Liver (tissue), 9 donors: ENCODE results near the gene LSM2. TPM values are rescaled to one million over a fixed set of nuclear protein-coding genes. Genes with fewer than 3 reads are reported as not detected.

ENCODE experiments used
- DNase-seq: peaks from one replicate; pipeline ENCODE4 v3.0.0-alpha.2; 2017; ENCODE audit warnings: low spot score
- H3K27ac ChIP-seq, 2 donors: one replicate each; pipeline ENCODE4 v1.7.0; 2013; ENCODE audit warnings: inconsistent platforms in 2 of 2, low read length in 2 of 2, control low read depth in 1 of 2, low read depth in 1 of 2, mild to moderate bottlenecking in 1 of 2
- H3K27me3 ChIP-seq, 4 donors: one replicate each; pipeline versions ENCODE4 v1.6.1 to v1.7.0; 2013; ENCODE audit warnings: low read length in 3 of 4, inconsistent platforms in 1 of 4, mild to moderate bottlenecking in 1 of 4, moderate library complexity in 1 of 4; ENCODE audit not compliant: control insufficient read depth in 4 of 4, insufficient read depth in 4 of 4
- H3K36me3 ChIP-seq, 4 donors: one replicate each; pipeline versions ENCODE4 v1.6.1 to v1.7.0; 2013; ENCODE audit warnings: low read length in 3 of 4, mild to moderate bottlenecking in 3 of 4, low read depth in 1 of 4, moderate library complexity in 1 of 4; ENCODE audit not compliant: control insufficient read depth in 4 of 4, insufficient read depth in 3 of 4
- H3K4me1 ChIP-seq, 4 donors: one replicate each; pipeline versions ENCODE4 v1.6.1 to v1.7.0; 2013; ENCODE audit warnings: low read length in 3 of 4, mild to moderate bottlenecking in 3 of 4, moderate library complexity in 1 of 4; ENCODE audit not compliant: control insufficient read depth in 4 of 4, insufficient read depth in 4 of 4
- H3K4me3 ChIP-seq, 3 donors: one replicate each; pipeline versions ENCODE4 v1.6.1 to v1.7.0; 2013; ENCODE audit warnings: low read length in 3 of 3, control low read depth in 1 of 3, low read depth in 1 of 3, mild to moderate bottlenecking in 1 of 3
- H3K9ac ChIP-seq, 2 donors: one replicate each; pipeline ENCODE4 v1.7.0; 2013; ENCODE audit warnings: low read length in 2 of 2, mild to moderate bottlenecking in 2 of 2, moderate library complexity in 2 of 2, control low read depth in 1 of 2, low read depth in 1 of 2
- H3K9me3 ChIP-seq, 4 donors: one replicate each; pipeline versions ENCODE4 v1.6.1 to v1.7.0; 2013; ENCODE audit warnings: low read length in 3 of 4; ENCODE audit not compliant: control insufficient read depth in 4 of 4
- EGR1 ChIP-seq, 2 donors: IDR thresholded peaks; 2 replicates each; pipeline ENCODE4 v1.6.1; 2016 to 2018; ENCODE audit warnings: antibody characterized with exemption in 2 of 2, low read depth in 2 of 2
- FOXA1 ChIP-seq: IDR thresholded peaks from 2 replicates; pipeline ENCODE4 v1.6.1; 2016; ENCODE audit warnings: antibody characterized with exemption
- FOXA2 ChIP-seq: IDR thresholded peaks from 2 replicates; pipeline ENCODE4 v1.6.1; 2016; ENCODE audit warnings: antibody characterized with exemption
- GABPA ChIP-seq, 2 donors: IDR thresholded peaks in 1 of 2; conservative IDR thresholded peaks in 1 of 2; 2 replicates each; pipeline ENCODE4 v1.6.1; 2016; ENCODE audit warnings: antibody characterized with exemption in 2 of 2, mild to moderate bottlenecking in 1 of 2, moderate library complexity in 1 of 2
- HNF4A ChIP-seq, 2 donors: conservative IDR thresholded peaks; 2 replicates each; pipeline ENCODE4 v1.6.1; 2016; ENCODE audit warnings: antibody characterized with exemption in 2 of 2, mild to moderate bottlenecking in 2 of 2
- HNF4G ChIP-seq: IDR thresholded peaks from 2 replicates; pipeline ENCODE4 v1.6.1; 2016; ENCODE audit warnings: antibody characterized with exemption
- JUND ChIP-seq, 2 donors: IDR thresholded peaks; 2 replicates each; pipeline ENCODE4 v1.6.1; 2016; ENCODE audit warnings: antibody characterized with exemption in 2 of 2
- NR2F2 ChIP-seq: IDR thresholded peaks from 2 replicates; pipeline ENCODE4 v1.6.1; 2016; ENCODE audit warnings: antibody characterized with exemption
- RAD21 ChIP-seq, 2 donors: IDR thresholded peaks; 2 replicates each; pipeline ENCODE4 v1.6.1; 2016; ENCODE audit warnings: antibody characterized with exemption in 2 of 2, mild to moderate bottlenecking in 2 of 2
- RXRA ChIP-seq, 2 donors: IDR thresholded peaks; 2 replicates each; pipeline ENCODE4 v1.6.1; 2017 to 2018; ENCODE audit warnings: antibody characterized with exemption in 2 of 2, mild to moderate bottlenecking in 1 of 2
- SP1 ChIP-seq: IDR thresholded peaks from 2 replicates; pipeline ENCODE4 v1.6.1; 2018; ENCODE audit warnings: antibody characterized with exemption, mild to moderate bottlenecking
- TAF1 ChIP-seq: conservative IDR thresholded peaks from 2 replicates; pipeline ENCODE4 v1.6.1; 2016; ENCODE audit warnings: antibody characterized with exemption, mild to moderate bottlenecking
- YY1 ChIP-seq: IDR thresholded peaks from 2 replicates; pipeline ENCODE4 v1.6.1; 2016; ENCODE audit warnings: antibody characterized with exemption, mild to moderate bottlenecking
- WGBS: extraction: QIAGEN DNeasy Blood & Tissue Kit; methylation state at CpG from one replicate; pipeline ENCODE4 v1.1.7; 2013; 5-methylcytosine and 5-hydroxymethylcytosine counted together
- polyA plus RNA-seq, 2 donors: library from polyadenylated mRNA; stranded (reverse) in 1 of 2; unstranded in 1 of 2; fragments of 200-250 nt in 1 of 2; fragments of >200 nt in 1 of 2; fragmentation: Nextera tagmentation in 1 of 2; extraction: Ambion mirVana in 1 of 2; gene quantifications; one replicate each; pipeline versions ENCODE4 v1.2.1 to v1.2.3, GENCODE V29; 2013 to 2015
- total RNA-seq, 2 donors: library from RNA; depleted of rRNA; stranded (reverse); fragments of >200 nt; gene quantifications; one replicate each; pipeline ENCODE4 v1.2.3, GENCODE V29; 2014
- TF ChIP-seq, protein P1 (sequence below): IDR thresholded peaks from 2 replicates; pipeline ENCODE4 v1.6.1; 2016; ENCODE audit warnings: antibody characterized with exemption
- TF ChIP-seq, protein P2 (sequence below): IDR thresholded peaks from 2 replicates; pipeline ENCODE4 v1.6.1; 2016; ENCODE audit warnings: antibody characterized with exemption, mild to moderate bottlenecking
- TF ChIP-seq, protein P3 (sequence below): fragments of 150-350 bp; IDR thresholded peaks from 2 replicates; pipeline ENCODE4 v1.5.1; 2017; ENCODE audit warnings: improper control_type of control experiment, low read depth, low read length; ENCODE audit not compliant: missing input control
- TF ChIP-seq, protein P4 (sequence below): IDR thresholded peaks from 2 replicates; pipeline ENCODE4 v1.6.1; 2016; ENCODE audit warnings: antibody characterized with exemption
- donor health status: healthy.
- donor health status: healthy.
- donor health status: healthy.
- donor health status: healthy.
- donor health status: healthy.

LSM2 gene
- total and polyA plus RNA-seq, 4 donors: 7.3 to 18.7 (median 15.5) TPM

DNA sequence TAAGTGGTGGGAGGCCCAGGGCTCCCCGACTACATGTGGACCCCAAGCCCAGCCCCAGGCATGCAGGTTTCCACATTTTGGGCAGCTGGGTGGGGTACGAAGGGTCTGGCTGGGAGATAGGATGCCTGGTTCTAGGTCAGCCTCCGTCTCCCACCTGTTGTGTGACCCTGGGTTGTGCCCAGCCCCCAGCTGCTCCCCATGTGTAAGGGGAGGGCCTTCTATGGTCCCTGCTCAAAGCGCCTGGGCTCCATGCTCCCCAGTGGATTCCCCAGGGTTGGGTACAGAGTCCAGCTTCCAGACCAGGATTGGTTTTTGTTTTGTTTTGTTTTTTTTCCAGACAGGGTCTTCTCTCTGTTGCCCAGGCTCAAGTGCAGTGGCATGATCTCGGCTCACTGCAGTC, 28.6 kb downstream of the LSM2 start:
- Histone ChIP-seq H3K36me3 (peaks cover 4 to 37% (median 9%) of the 10 kb centered on the region in 4 donors), H3K9ac (no peak overlapping the region), H3K4me1 (peaks cover 7 to 42% (median 29%) of the 10 kb centered on the region in 4 donors), H3K9me3 (no peaks in the 10 kb centered on the region), H3K4me3 (no peak overlapping the region), H3K27me3 (no peaks in the 10 kb centered on the region), H3K27ac (peak overlapping the region; percentile 26 to 67)
- 93% methylated on average over 5 of the region's 5 CpGs for WGBS
- DNase-seq: no peak
- TF ChIP-seq, protein P1, sequence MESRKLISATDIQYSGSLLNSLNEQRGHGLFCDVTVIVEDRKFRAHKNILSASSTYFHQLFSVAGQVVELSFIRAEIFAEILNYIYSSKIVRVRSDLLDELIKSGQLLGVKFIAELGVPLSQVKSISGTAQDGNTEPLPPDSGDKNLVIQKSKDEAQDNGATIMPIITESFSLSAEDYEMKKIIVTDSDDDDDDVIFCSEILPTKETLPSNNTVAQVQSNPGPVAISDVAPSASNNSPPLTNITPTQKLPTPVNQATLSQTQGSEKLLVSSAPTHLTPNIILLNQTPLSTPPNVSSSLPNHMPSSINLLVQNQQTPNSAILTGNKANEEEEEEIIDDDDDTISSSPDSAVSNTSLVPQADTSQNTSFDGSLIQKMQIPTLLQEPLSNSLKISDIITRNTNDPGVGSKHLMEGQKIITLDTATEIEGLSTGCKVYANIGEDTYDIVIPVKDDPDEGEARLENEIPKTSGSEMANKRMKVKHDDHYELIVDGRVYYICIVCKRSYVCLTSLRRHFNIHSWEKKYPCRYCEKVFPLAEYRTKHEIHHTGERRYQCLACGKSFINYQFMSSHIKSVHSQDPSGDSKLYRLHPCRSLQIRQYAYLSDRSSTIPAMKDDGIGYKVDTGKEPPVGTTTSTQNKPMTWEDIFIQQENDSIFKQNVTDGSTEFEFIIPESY: no peak
- TF ChIP-seq RAD21 (IDR thresholded peaks at IDR 0.05): no peak
- TF ChIP-seq HNF4A (conservative IDR thresholded peaks at IDR 0.05): peak; percentile 38 to 63
- TF ChIP-seq FOXA1: no peak
- TF ChIP-seq GABPA (IDR thresholded peaks at IDR 0.05 in 1 of 2, conservative IDR thresholded peaks at IDR 0.05 in 1 of 2): no peak
- TF ChIP-seq NR2F2: no peak
- TF ChIP-seq SP1: peak; percentile 42

DNA sequence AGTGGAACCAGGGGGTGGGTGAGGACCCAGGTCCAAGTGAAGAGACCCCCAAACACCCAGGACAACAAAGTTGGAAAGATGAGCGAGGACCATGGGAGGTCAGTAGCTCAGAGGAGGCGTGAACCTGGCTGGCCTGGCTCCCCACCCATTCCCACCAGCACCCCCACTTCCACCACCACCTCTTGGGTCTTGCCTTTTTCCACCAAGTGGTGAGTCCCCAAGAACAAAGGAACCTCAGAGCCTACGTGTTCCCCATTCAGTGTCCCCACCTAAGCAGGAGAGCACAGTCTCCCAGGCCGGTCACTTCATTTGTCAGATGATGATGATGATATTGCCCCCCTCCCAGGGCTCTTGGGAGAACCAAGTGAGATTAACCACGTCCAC, 29.1 kb downstream of the LSM2 start:
- 96% methylated on average over 5 of the region's 5 CpGs for WGBS
- DNase-seq: no peak
- H3K27ac ChIP-seq: peak overlapping the region; percentile 67 to 71

DNA sequence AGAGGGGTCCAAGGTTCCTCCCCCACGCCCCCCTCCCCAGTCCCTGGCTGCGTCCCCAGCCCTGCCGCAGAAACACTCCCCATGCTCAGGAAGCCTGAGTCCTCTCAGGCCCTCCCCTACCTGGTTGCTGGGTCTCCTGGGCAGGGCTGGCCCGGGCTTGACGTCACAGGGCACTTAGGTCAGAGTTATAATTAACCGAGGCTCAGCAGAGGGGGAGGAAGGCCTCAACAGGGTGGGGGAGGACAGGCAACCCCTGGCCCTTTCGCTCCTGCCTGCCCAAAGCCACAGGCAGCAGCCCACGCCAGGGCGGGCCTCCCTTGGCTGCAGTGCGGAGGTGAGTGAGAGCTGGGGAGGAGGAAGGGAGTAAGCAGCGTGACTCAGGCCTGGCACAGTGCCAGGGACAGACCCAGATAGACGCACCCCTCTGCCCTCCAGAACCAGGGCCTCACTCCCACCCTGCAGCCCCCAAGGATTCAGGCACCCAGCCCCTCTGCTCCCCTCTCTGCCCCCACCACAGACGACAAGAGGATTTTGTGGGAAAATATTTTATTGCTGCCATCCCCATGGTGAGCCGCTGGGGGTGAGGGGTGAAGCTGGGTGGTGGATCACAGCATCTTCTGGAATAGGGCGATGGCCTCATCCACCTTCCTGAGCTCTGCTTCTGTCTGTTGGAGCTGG, 29.6 kb downstream of the LSM2 start, which contains the start of gene VWA7:
VWA7 (minus strand) TSS at position 340 of the 678 bp plus-strand sequence. CDS start 549 bp downstream, outside the sequence.
- peak within 1 kb of the TSS; percentile 51 to 57 for H3K9ac ChIP-seq
- H3K27me3 ChIP-seq: no peaks in the 10 kb centered on the region
- peak within 1 kb of the TSS; percentile 67 to 71 for H3K27ac ChIP-seq
- H3K36me3 ChIP-seq: peaks cover 0 to 26% (median 6%) of the 10 kb centered on the region in 4 donors
- H3K4me1 ChIP-seq: peaks cover 9 to 46% (median 31%) of the 10 kb centered on the region in 4 donors
- 14% methylated on average over 15 of the region's 15 CpGs for WGBS
- peak; percentile 77 for DNase-seq
- H3K9me3 ChIP-seq: no peaks in the 10 kb centered on the region
- H3K4me3 ChIP-seq: no peak within 1 kb of the TSS
- TF ChIP-seq, protein P2, sequence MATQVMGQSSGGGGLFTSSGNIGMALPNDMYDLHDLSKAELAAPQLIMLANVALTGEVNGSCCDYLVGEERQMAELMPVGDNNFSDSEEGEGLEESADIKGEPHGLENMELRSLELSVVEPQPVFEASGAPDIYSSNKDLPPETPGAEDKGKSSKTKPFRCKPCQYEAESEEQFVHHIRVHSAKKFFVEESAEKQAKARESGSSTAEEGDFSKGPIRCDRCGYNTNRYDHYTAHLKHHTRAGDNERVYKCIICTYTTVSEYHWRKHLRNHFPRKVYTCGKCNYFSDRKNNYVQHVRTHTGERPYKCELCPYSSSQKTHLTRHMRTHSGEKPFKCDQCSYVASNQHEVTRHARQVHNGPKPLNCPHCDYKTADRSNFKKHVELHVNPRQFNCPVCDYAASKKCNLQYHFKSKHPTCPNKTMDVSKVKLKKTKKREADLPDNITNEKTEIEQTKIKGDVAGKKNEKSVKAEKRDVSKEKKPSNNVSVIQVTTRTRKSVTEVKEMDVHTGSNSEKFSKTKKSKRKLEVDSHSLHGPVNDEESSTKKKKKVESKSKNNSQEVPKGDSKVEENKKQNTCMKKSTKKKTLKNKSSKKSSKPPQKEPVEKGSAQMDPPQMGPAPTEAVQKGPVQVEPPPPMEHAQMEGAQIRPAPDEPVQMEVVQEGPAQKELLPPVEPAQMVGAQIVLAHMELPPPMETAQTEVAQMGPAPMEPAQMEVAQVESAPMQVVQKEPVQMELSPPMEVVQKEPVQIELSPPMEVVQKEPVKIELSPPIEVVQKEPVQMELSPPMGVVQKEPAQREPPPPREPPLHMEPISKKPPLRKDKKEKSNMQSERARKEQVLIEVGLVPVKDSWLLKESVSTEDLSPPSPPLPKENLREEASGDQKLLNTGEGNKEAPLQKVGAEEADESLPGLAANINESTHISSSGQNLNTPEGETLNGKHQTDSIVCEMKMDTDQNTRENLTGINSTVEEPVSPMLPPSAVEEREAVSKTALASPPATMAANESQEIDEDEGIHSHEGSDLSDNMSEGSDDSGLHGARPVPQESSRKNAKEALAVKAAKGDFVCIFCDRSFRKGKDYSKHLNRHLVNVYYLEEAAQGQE: peak; percentile 50
- TF ChIP-seq, protein P1: no peak
- no peak for TF ChIP-seq NR2F2
- TF ChIP-seq, protein P3, sequence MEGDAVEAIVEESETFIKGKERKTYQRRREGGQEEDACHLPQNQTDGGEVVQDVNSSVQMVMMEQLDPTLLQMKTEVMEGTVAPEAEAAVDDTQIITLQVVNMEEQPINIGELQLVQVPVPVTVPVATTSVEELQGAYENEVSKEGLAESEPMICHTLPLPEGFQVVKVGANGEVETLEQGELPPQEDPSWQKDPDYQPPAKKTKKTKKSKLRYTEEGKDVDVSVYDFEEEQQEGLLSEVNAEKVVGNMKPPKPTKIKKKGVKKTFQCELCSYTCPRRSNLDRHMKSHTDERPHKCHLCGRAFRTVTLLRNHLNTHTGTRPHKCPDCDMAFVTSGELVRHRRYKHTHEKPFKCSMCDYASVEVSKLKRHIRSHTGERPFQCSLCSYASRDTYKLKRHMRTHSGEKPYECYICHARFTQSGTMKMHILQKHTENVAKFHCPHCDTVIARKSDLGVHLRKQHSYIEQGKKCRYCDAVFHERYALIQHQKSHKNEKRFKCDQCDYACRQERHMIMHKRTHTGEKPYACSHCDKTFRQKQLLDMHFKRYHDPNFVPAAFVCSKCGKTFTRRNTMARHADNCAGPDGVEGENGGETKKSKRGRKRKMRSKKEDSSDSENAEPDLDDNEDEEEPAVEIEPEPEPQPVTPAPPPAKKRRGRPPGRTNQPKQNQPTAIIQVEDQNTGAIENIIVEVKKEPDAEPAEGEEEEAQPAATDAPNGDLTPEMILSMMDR: no peak
- peak; percentile 49 to 51 for TF ChIP-seq JUND (IDR thresholded peaks at IDR 0.05)
- no peak for TF ChIP-seq FOXA2
- peak; percentile 28 to 78 for TF ChIP-seq EGR1 (IDR thresholded peaks at IDR 0.05; ENCODE audit: low read depth in 2 of 2)
- TF ChIP-seq RXRA (IDR thresholded peaks at IDR 0.05): peak; percentile 56 to 72
- TF ChIP-seq TAF1: no peak
- no peak for TF ChIP-seq GABPA (IDR thresholded peaks at IDR 0.05 in 1 of 2, conservative IDR thresholded peaks at IDR 0.05 in 1 of 2)
- no peak for TF ChIP-seq HNF4G
- no peak for TF ChIP-seq YY1
- peak; percentile 75 for TF ChIP-seq SP1
- TF ChIP-seq HNF4A (conservative IDR thresholded peaks at IDR 0.05): peak; percentile 61 to 68
- peak in 1 of 2 donors; percentile 64 for TF ChIP-seq RAD21 (IDR thresholded peaks at IDR 0.05)
- TF ChIP-seq, protein P4, sequence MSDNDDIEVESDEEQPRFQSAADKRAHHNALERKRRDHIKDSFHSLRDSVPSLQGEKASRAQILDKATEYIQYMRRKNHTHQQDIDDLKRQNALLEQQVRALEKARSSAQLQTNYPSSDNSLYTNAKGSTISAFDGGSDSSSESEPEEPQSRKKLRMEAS: no peak
- TF ChIP-seq FOXA1: peak; percentile 44

More for the DNA sequence above, 29.1 kb downstream of the LSM2 start:
- Histone ChIP-seq H3K36me3 (peaks cover 0 to 31% (median 8%) of the 10 kb centered on the region in 4 donors), H3K9ac (peak overlapping the region in 1 of 2 donors; percentile 8), H3K9me3 (no peaks in the 10 kb centered on the region), H3K27me3 (no peaks in the 10 kb centered on the region), H3K4me3 (no peak overlapping the region), H3K4me1 (peaks cover 9 to 46% (median 31%) of the 10 kb centered on the region in 4 donors)
- no peak for TF ChIP-seq YY1
